ENCODE data around the gene LRRC66.

The LRRC66 gene

DNA sequence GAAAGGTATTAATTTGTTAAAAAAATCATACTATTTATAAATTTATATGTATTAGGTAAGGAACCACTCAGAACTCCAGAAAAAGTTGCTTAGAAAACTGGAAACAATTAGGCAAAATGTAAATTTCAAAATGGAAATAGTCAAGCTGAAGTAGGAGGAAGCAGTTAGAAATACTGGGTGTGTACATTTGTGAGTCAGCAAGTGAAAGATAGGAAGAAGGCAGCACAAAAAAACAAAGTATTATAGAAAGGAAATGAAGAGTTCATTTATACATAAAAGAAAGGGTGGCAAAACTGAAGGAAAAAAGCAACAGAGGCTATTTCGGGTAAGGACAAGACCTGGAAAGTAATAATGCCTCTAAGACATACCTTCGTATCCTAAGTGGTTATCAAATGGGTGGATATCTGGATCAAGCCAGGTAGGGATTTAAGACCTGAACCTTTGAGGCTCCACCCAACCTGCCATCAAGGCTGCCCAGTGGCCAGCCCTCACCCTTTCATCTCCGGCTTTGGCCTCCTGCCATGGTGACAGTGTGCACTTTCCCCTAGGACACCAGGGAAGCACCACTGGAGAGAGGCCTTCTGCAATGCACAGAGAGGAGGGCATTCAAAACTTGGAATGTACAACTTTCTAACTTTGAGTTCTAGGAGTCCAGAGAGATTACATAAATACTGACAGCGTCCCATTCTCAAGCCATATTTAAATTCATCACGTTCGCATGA is at the start of gene LRRC66:
TSS of gene LRRC66 (minus strand) at position 428 of the 722 bp plus-strand sequence. CDS start 2,750 bp downstream, outside the sequence.
- peak within 1 kb of the TSS; percentile 34 for H3K27ac ChIP-seq
- DNase-seq (ENCODE audit: low read depth, low spot score): no peak

GRCh38 chr4:52069571-52069970 is 49.4 kb upstream of the LRRC66 start:
- no peak for DNase-seq (ENCODE audit: low read depth, low spot score)
- H3K27ac ChIP-seq: no peak overlapping the region

DNA sequence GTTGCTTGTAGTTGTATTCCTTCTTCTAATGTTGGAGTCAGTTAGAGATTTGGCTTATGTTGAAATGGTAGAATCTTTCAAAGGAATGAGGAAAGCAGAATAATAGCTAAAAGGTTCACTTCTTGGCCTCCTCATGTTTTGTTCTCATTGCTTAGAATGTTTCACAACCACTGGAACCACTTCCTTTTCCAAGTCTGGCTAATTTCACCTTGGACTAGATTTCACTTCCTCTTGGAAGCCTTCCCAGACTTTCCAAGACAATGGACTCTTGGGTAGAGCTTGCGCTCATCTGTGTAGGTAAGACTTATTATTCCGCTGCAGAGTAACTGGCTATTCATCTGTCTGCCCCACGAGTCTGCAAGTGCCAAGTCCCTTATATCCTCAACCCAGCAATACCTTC is 39.2 kb upstream of the LRRC66 start:
- H3K27ac ChIP-seq: peak overlapping the region; percentile 78
- peak; percentile 79 for DNase-seq (ENCODE audit: low read depth, low spot score)

GRCh38 chr4:52058275-52058674 is 38.1 kb upstream of the LRRC66 start:
- DNase-seq (ENCODE audit: low read depth, low spot score): no peak
- H3K27ac ChIP-seq: peak overlapping the region; percentile 78

DNA sequence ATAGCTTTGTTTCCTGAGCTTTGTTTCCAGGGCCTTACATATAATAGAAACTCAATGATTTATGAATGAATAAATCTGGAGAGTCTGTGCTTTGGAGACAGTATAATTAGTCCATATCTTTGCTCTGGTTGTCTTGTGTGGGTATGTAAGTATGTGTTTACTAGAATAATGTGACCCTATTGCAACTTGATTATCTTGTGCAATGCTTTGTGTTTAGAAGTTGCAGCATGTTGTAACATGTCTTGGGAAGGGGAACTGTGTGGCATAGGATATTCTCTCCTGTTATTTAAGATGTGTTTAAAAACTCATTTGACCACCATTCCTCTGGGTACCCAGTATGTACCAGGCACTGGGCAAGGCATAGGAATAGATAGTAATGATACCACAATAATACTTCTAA is 37.0 kb upstream of the LRRC66 start:
- H3K27ac ChIP-seq: no peak overlapping the region
- DNase-seq (ENCODE audit: low read depth, low spot score): no peak

GRCh38 chr4:52054254-52054653 is 34.1 kb upstream of the LRRC66 start:
- H3K27ac ChIP-seq: no peak overlapping the region
- no peak for DNase-seq (ENCODE audit: low read depth, low spot score)

DNA sequence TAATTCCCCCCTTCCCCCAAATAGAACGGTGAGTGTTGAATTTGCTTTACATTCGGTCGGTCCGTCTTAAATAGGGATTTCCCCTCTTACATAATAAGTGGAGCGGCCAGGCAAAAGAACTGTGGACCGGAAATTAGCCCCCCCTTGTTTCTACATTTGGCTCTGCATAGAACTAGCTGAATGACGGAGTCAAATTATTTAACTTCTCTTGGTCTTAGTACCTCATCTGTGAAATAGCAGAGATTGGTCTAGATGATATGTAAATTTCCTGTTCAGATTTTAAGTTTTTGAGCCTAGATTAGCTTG is 32.3 kb upstream of the LRRC66 start:
- peak overlapping the region; percentile 83 for H3K27ac ChIP-seq
- no peak for DNase-seq (ENCODE audit: low read depth, low spot score)

GRCh38 chr4:52051615-52052474 is 31.7 kb upstream of the LRRC66 start:
- H3K27ac ChIP-seq: peak overlapping the region; percentile 83
- peak; percentile 83 for DNase-seq (ENCODE audit: low read depth, low spot score)

DNA sequence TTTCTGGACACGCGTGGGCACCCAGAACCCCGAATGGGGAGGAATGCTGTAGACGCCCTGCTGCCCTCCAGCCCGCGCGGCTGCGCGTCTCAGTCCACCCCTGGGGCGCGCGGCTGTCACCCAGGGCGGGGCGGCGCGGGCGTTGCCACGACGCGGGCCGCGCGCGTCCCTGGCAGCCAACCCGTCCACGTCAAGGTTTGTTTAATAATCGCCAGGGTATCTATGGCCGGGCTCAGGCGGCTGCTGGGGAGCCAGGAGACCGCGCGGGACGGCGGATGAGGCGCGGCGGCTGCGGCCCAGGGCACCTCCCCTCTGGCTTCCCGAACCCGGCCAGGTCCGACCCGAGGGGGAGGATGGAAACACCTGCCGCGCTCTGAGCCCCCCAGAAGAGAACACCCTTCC is 31.1 kb upstream of the LRRC66 start, which contains the start of gene SPATA18:
TSS of gene SPATA18 (plus strand) at position 92 of the 402 bp plus-strand sequence. CDS start 401 bp downstream, outside the sequence.
- DNase-seq (ENCODE audit: low read depth, low spot score): no peak
- peak within 1 kb of the TSS; percentile 83 for H3K27ac ChIP-seq

GRCh38 chr4:52049266-52049665 is 29.1 kb upstream of the LRRC66 start:
- H3K27ac ChIP-seq: no peak overlapping the region
- no peak for DNase-seq (ENCODE audit: low read depth, low spot score)

- DNase-seq (ENCODE audit: low read depth, low spot score): no peak
- no peak overlapping the region for H3K27ac ChIP-seq
These were observed 24.9 kb upstream of the LRRC66 start for GRCh38 chr4:52045028-52045427.

DNA sequence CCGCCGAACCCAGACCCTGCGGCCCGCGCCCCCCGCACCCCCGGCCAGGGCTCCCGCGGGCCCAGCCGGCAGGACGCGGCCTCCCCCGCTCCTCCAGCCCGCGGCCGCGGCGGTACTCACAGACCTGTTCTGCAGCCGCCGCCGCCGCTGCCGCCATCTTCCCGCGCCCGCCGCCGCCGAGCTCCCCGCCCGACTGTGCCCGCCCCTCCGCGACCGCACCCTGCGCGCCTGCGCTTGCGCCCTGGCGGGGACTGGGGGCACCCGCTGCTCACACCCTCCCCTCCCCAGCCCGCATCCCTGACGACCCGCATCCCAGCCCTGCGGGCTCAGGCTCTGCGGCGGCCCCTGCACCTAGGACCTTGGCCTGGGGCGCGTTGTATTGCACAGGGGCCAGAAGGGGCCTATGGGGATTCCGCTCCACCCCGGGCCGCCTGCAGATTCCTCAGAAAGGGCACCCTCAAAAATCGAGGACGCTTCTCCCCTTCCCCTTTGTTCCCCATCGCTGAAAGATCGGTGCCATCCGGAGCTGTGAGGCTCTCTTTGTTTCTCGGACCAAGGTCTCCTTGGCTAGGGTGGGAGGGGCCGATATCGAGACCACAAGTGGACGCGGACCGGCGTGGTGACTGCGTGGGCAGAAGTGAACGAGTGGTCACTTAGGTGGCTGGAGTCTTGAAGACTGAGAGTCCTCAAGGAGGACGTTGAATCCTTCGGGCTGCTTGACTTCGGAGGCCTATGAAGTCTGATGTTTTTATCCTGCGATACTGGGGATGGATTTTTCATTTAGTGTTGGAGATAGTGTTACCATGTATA is 18.1 kb upstream of the LRRC66 start, which contains the start of gene SGCB:
TSS of gene SGCB (minus strand) at position 197 of the 810 bp plus-strand sequence. CDS start at position 157, 40 bp downstream.
- no peak within 1 kb of the TSS for H3K27ac ChIP-seq
- DNase-seq (ENCODE audit: low read depth, low spot score): no peak

DNA sequence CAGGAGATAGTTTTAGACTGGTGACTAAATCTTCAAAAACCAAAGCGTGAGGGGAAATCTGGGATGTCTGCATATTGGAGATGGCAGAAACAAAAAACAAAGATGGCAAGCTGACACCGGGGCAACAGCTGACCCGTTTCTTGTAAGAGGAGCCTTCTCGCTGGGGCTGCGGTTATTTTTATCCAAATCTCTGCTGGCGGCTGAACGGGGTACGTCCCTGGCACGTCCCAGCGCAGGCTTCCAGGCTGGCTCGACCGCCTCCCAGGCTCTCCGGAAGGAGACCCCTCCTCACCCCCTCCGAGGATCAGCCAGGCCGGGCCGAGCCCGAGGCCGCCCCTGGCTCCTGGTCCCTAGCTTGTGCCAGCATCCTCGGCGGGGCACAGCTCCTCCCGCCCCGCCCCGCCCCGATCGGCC is 17.5 kb upstream of the LRRC66 start:
- no peak for DNase-seq (ENCODE audit: low read depth, low spot score)
- no peak overlapping the region for H3K27ac ChIP-seq

GRCh38 chr4:52036886-52037530 is 16.8 kb upstream of the LRRC66 start:
- DNase-seq (ENCODE audit: low read depth, low spot score): no peak
- no peak overlapping the region for H3K27ac ChIP-seq

DNA sequence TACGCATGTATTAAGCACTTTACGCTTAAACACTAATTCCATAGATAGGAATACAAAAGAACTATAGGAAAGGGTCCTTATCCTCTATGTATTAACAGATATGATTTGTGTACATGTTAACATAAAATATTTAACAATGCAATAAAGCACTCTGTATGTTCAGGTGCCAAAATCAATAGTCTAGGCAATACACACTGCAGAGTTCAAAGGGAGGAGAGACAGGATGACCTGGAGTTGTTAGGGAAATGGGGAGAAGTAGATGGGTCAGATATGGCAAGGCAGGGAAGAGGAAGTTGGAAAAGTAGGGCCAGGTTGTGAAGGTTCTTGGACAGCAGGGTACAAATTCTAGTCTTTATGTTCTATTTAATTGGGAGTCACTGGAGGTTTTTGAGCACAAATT is 15.0 kb upstream of the LRRC66 start:
- no peak overlapping the region for H3K27ac ChIP-seq
- DNase-seq (ENCODE audit: low read depth, low spot score): no peak

- H3K27ac ChIP-seq: no peak overlapping the region
- DNase-seq (ENCODE audit: low read depth, low spot score): no peak
These were observed 11.8 kb upstream of the LRRC66 start for GRCh38 chr4:52032005-52032404.

GRCh38 chr4:52028970-52029369 is 8.8 kb upstream of the LRRC66 start:
- no peak overlapping the region for H3K27ac ChIP-seq
- no peak for DNase-seq (ENCODE audit: low read depth, low spot score)

GRCh38 chr4:52017814-52018213 is 2.3 kb downstream of the LRRC66 start:
- no peak overlapping the region for H3K27ac ChIP-seq
- DNase-seq (ENCODE audit: low read depth, low spot score): no peak

- H3K27ac ChIP-seq: no peak overlapping the region
- DNase-seq (ENCODE audit: low read depth, low spot score): no peak
These were observed 3.2 kb downstream of the LRRC66 start for GRCh38 chr4:52016981-52017380.

DNA sequence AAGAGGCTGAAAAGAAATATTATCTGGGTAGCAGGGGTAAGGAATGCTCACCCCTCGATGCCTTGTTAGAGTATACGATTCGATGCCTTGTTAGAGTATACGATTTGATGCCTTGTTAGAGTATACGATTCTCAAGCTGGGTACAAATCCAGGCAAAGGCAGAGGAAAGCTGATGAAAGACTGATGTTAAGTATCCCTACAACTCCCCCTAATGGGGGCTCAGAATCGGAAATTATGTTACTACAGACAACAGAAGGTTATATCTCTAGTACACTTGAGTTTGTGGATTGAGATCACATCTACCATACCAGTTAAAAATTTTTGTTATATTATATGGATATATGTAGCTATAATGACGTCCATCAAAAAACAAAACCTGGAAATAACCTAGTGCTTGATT is 4.8 kb downstream of the LRRC66 start:
- no peak for DNase-seq (ENCODE audit: low read depth, low spot score)
- H3K27ac ChIP-seq: no peak overlapping the region
